AG04449 (cell line): Measurements from ENCODE around the gene GABBR2.
A peak's percentile ranks its signal among the peaks of the same experiment; 100 is the strongest.

Experiments
- CTCF ChIA-PET: fragments of 350-600 bp; formaldehyde crosslinking; extraction: SDS; loops from one replicate; lab custom pipeline; 2021; ENCODE audit warnings: antibody characterized with exemption; lab: Yijun Ruan, JAX
- POLR2A ChIA-PET: fragments of 400-600, 350-600 bp; formaldehyde crosslinking; extraction: SDS; loops from one replicate; lab custom pipeline; 2020; ENCODE audit warnings: antibody characterized with exemption, inconsistent platforms; lab: Yijun Ruan, JAX
- DNase-seq: peaks from one replicate; pipeline ENCODE4 v3.0.0-alpha.2; 2010; ENCODE audit warnings: low read depth, low spot score
- H3K4me3 ChIP-seq: 2 replicates; pipeline ENCODE4 v1.5.1; 2011; ENCODE audit warnings: low read depth, mild to moderate bottlenecking, control low read depth, low read length
- CTCF ChIP-seq: IDR thresholded peaks from one replicate; pipeline ENCODE4 v1.5.1; 2011; ENCODE audit warnings: mild to moderate bottlenecking, moderate library complexity, low read length, control low read depth, inconsistent platforms; ENCODE audit not compliant: insufficient read depth; ENCODE audit errors: missing control alignments

Gene GABBR2

GRCh38 chr9:98262056-98262455 is 446.7 kb downstream of the GABBR2 start:
- ChIA-PET POLR2A (no interaction called here), CTCF (interaction anchor here (1.1 to 4.9 kb wide), 10 partner anchors 9 to 513 kb away, joined by 3 to 157 read pairs (median 8); partner anchors contain the start of gene TRMO)

GRCh38 chr9:98260635-98261034 is 448.1 kb downstream of the GABBR2 start:
- no peak for TF ChIP-seq CTCF
- ChIA-PET CTCF (interaction anchor here (1.6 to 9.6 kb wide), 3 partner anchors 54 to 338 kb away, joined by 6 to 115 read pairs (median 19); partner anchors contain the start of gene TRMO), POLR2A (no interaction called here)
- DNase-seq: no peak
- H3K4me3 ChIP-seq: no peak overlapping the region

More at GRCh38 chr9:98262056-98262455, 446.7 kb downstream of the GABBR2 start:
- no peak for DNase-seq
- H3K4me3 ChIP-seq: no peak overlapping the region
- TF ChIP-seq CTCF: no peak

GRCh38 chr9:98259791-98260190 is 448.9 kb downstream of the GABBR2 start:
- no peak for TF ChIP-seq CTCF
- ChIA-PET POLR2A (no interaction called here), CTCF (interaction anchor here (1.0 to 9.6 kb wide), 5 partner anchors 42 to 516 kb away, joined by 4 to 115 read pairs (median 8); partner anchors contain the start of gene TRMO)
- DNase-seq: no peak
- H3K4me3 ChIP-seq: no peak overlapping the region

GRCh38 chr9:98256756-98257155 is 452.0 kb downstream of the GABBR2 start:
- peak overlapping the region; percentile 87 for H3K4me3 ChIP-seq
- DNase-seq: no peak
- ChIA-PET CTCF (interaction anchor here (1.0 to 9.6 kb wide), 9 partner anchors 16 to 540 kb away, joined by 3 to 115 read pairs (median 12); partner anchors contain the start of genes CORO2A and TRMO), POLR2A (interaction anchor here (1.6 to 2.0 kb wide), 2 partner anchors 33 to 63 kb away, joined by 4 to 18 read pairs; no protein-coding TSS in a partner anchor)
- no peak for TF ChIP-seq CTCF

- ChIA-PET POLR2A (interaction anchor here (0.6 to 2.0 kb wide), 6 partner anchors 21 to 173 kb away, joined by 3 to 18 read pairs (median 4); no protein-coding TSS in a partner anchor), CTCF (interaction anchor here (0.6 to 9.6 kb wide), 16 partner anchors 8 to 541 kb away, joined by 3 to 115 read pairs (median 5); partner anchors contain the start of genes CORO2A and TRMO)
- no peak for TF ChIP-seq CTCF
- H3K4me3 ChIP-seq: peak within 1 kb of the TSS; percentile 87
- DNase-seq: peak; percentile 45
Measured at GRCh38 chr9:98255578-98256296, 453.0 kb downstream of the GABBR2 start, which contains the start of gene TBC1D2. TSS of gene TBC1D2 (minus strand) at chr9:98255649. CDS start at chr9:98255541, 108 bp downstream.
